ENCODE results near the gene AMFR. TPM values are rescaled to one million over a fixed set of nuclear protein-coding genes. Genes with fewer than 3 reads are reported as not detected.
A peak's percentile ranks its signal among the peaks of the same experiment; 100 is the strongest.

AMFR gene
- total and polyA plus RNA-seq, 10 of the 15 experiments (the other 5 are each of a cell fraction or from before 2014, with no cell fraction given): 8.2 to 67.6 (median 28.1) TPM

DNA sequence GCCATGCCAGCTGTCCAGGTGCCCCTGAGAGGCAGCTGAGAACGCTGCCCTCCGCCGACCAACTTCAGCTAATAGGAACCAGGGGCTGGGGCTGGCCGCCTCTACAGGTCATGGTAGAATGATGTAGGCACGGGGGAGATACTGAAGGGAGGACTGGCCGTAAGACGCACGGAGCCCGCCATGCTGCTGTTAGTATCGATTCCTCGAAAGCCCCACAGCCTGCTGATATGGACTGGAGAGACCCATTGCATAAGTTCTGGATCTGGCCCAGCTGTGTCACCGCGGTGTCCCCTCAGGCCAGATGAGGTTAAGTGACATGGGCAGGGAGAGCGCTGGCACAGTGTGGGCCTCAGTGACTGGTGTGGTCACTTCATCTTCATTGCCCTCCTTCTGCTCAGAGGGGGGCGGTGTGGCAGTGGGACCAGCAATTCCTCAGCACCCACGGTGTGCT is 75.6 kb downstream of the AMFR start (continued):
- TF ChIP-seq SIX5 (IDR thresholded peaks at IDR 0.05; ENCODE audit: low read depth, low read length, severe bottlenecking) (no peak), RAD21 (IDR thresholded peaks at IDR 0.05; ENCODE audit: insufficient read depth, low read depth, low read length) (no peak), HDGF (IDR thresholded peaks at IDR 0.05) (no peak), LARP7 (IDR thresholded peaks at IDR 0.05) (no peak), RFX5 (IDR thresholded peaks at IDR 0.05; ENCODE audit: low read depth, low read length) (no peak), IKZF1 (conservative IDR thresholded peaks at IDR 0.05) (no peak), TBL1XR1 (IDR thresholded peaks at IDR 0.05; ENCODE audit: low read depth, low read length) (no peak), MEF2B (IDR thresholded peaks at IDR 0.05; ENCODE audit: partially characterized antibody, poor library complexity, severe bottlenecking) (no peak), SMAD1 (IDR thresholded peaks at IDR 0.05; ENCODE audit: low read depth, partially characterized antibody) (no peak), IRF3 (IDR thresholded peaks at IDR 0.05) (no peak), POLR2A (IDR thresholded peaks at IDR 0.05; ENCODE audit: low read depth, low read length) (no peak)
- TF ChIP-seq, protein P1, sequence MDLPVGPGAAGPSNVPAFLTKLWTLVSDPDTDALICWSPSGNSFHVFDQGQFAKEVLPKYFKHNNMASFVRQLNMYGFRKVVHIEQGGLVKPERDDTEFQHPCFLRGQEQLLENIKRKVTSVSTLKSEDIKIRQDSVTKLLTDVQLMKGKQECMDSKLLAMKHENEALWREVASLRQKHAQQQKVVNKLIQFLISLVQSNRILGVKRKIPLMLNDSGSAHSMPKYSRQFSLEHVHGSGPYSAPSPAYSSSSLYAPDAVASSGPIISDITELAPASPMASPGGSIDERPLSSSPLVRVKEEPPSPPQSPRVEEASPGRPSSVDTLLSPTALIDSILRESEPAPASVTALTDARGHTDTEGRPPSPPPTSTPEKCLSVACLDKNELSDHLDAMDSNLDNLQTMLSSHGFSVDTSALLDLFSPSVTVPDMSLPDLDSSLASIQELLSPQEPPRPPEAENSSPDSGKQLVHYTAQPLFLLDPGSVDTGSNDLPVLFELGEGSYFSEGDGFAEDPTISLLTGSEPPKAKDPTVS (IDR thresholded peaks at IDR 0.05; ENCODE audit: low read depth, low read length): no peak

- in situ Hi-C loops (cut with MboI) (no loop called here), intact Hi-C loops (cut with micrococcal nuclease; ENCODE audit: unreplicated experiment) (no loop called here)
- no peaks in the 10 kb centered on the region for H3K9me3 ChIP-seq (replicated peaks; ENCODE audit: control insufficient read depth, insufficient read depth, low read length)
- no peak overlapping the region for H2AFZ ChIP-seq (ENCODE audit: control insufficient read depth, low read depth, low read length)
- H3K4me2 ChIP-seq (ENCODE audit: control insufficient read depth, insufficient read depth): no peak overlapping the region
- ChIA-PET POLR2A (no interaction called here), SMC1A (ENCODE audit: uncharacterized antibody, unreplicated experiment) (no interaction called here), CTCF (no interaction called here), RAD21 (ENCODE audit: unreplicated experiment) (no interaction called here)
- WGBS (ENCODE audit: insufficient coverage, insufficient replicate concordance, low lambda C conversion rate, missing lambda C conversion rate): 18% methylated on average over 2 of the region's 2 CpGs
- no peaks in the 10 kb centered on the region; the same call in 1 of the 2 replicates for H4K20me1 ChIP-seq (ENCODE audit: control insufficient read depth, insufficient read depth)
- H3K4me1 ChIP-seq (ENCODE audit: control insufficient read depth, insufficient read depth, low read length): no peaks in the 10 kb centered on the region
- BruUV-seq (replicated peaks): no TSS peak
- DNase-seq (ENCODE audit: low read depth, low spot score): no peak
- FAIRE-seq: no peak
- peak; percentile 18; the same call in 1 of the 3 replicates for ATAC-seq
- H3K36me3 ChIP-seq (ENCODE audit: control insufficient read depth in 2 of 2, insufficient read depth in 2 of 2, low read length in 1 of 2): no peaks in the 10 kb centered on the region
- no peak overlapping the region for H3K27ac ChIP-seq (ENCODE audit: control insufficient read depth, insufficient read depth)
- no peak overlapping the region for H3K9ac ChIP-seq (ENCODE audit: control insufficient read depth, insufficient read depth, low read length)
- H3K79me2 ChIP-seq (ENCODE audit: control insufficient read depth, insufficient read depth, low read length): no peaks in the 10 kb centered on the region
- H3K4me3 ChIP-seq: no peak overlapping the region
- H3K27me3 ChIP-seq (replicated peaks in 1 of 2; ENCODE audit: control insufficient read depth in 2 of 2, insufficient read depth in 2 of 2, low read length in 1 of 2): no peaks in the 10 kb centered on the region
- TF ChIP-seq SMC3 (IDR thresholded peaks at IDR 0.05; ENCODE audit: borderline replicate concordance, low read length) (no peak), MXI1 (IDR thresholded peaks at IDR 0.05; ENCODE audit: low read depth, low read length) (no peak), JUNB (IDR thresholded peaks at IDR 0.05) (no peak), ZNF207 (IDR thresholded peaks at IDR 0.05; ENCODE audit: borderline replicate concordance) (no peak), TCF3 (IDR thresholded peaks at IDR 0.05; ENCODE audit: borderline replicate concordance, insufficient read depth, low read depth, low read length) (no peak), SMAD5 (IDR thresholded peaks at IDR 0.05; ENCODE audit: low read depth) (no peak), REST (IDR thresholded peaks at IDR 0.05; ENCODE audit: low read depth, low read length) (no peak), IRF3 (IDR thresholded peaks at IDR 0.05) (no peak)
Observed at GRCh38 chr16:56349086-56349415, 76.3 kb downstream of the AMFR start.

Measured in GM12878 (cell line).